D341Med (cell line): ENCODE results near the gene ZNF488.
A peak's percentile ranks its signal among the peaks of the same experiment; 100 is the strongest.
"Not testable (repeated sequence)": the region's sequence is repeated elsewhere in the genome, so short reads cannot be mapped to it uniquely, and the experiment has no call there.

Experiments used
- DNase-seq: peaks from one replicate; pipeline ENCODE4 v3.0.0; 2012; ENCODE audit warnings: low spot score

ZNF488 gene, protein sequence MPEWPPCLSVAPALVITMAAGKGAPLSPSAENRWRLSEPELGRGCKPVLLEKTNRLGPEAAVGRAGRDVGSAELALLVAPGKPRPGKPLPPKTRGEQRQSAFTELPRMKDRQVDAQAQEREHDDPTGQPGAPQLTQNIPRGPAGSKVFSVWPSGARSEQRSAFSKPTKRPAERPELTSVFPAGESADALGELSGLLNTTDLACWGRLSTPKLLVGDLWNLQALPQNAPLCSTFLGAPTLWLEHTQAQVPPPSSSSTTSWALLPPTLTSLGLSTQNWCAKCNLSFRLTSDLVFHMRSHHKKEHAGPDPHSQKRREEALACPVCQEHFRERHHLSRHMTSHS

DNA sequence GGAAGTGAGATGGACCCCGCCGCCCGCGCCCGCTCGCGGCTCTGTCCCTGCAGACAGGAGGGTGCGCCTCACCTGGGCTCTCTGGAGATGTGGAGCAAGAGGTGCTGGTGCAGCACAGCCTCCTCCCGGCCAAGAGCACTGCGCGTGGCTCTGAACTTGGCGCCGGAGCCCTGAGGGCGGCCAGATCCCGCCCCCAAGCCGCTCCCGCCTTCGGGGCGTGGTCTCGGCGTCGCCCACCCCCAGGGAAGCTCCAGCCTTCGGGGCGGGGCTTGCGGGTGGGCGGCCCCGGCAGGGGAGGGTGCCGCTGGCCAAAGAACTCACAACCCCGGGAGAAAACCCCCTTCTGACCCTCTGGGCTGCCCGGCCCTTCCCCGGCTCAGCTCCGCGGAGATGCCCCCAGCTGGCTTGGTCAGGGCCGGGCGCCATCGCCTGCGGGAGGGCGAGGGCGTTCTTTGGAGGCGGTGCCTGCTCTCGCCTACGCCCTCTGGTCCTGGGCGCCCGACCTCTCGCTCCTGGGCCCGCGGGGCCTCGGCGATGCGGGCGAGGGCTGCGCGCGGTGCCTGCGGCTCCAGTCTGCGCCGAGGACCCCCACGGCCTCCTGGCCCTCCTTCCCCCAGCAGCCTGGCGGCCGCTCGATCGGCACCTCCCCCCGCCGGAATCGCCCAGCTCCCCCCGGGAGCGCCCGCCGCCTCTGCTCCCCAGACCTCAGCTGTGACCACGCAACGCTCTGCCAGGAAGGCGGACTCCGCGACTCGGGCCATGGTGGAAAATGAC lies at the start of gene ZNF488:
Gene ZNF488, minus strand, starts transcription at position 146 of the 774 bp plus-strand sequence. CDS start 15,464 bp downstream, outside the sequence.
- DNase-seq: peak; percentile 99

DNA sequence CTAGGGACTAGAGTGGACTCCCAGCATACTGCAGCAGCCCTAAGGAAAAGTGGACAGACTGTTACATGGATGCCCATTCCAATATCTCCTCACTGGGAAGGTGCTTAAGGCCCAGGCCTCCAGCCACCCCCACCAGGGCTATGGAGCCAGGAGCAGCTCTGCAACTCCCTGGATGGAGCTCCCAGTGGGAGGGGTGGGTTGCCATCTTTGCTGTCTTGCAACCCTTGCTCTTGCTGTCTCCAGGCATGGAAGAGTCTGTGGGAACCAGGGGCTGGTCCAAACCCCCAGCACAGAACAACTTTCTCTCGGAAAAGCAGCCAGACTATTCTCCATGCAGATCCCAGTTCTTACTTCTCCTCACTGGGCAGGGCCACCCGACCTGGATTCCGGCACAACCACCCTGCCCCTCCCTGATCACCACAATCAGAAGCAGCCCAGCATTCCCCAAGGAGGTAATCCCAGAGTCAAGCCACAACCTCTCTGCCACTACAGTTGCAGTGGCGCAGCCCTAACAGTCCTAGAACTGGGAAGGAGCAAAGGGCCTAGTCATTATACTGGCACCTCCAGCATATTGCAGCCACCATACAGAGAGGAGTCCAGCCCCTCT lies 41.8 kb upstream of the ZNF488 start:
- no peak for DNase-seq

DNA sequence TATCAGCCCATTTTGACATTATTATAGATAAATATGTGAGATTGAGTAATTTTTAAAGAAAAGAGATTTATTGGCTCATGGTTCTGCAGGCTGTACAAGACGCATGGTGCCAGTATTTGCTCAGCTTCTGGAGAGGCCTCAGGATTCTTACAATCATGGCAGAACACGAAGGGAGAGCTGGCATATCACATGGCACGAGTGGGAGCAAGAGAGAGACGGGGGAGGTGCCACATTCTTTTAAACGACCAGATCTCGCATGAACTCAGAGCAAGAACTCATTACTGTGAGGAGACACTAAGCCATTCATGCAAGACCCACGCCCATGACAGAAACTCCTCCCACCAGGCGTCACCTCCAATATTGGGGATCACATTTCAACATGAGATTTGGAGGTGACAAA lies 40.1 kb upstream of the ZNF488 start:
- DNase-seq: no peak

DNA sequence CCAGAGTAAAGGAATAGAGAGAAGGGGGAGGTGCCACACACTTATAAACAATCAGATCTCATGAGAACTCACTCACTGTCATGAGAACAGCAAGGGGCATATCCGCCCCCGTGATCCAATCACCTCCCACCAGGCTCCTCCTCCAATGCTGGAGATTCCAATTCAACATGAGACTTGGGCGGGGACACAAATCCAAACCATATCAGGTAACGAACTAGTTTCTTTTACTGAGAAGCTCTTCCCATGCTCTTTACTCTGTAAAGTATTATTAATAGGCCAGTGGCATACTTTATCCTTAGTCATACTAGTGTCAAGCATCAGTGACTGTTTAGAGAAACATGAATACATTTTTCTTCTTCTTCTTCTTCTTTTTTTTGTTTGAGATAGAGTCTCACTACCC lies 39.4 kb upstream of the ZNF488 start:
- no peak for DNase-seq

DNA sequence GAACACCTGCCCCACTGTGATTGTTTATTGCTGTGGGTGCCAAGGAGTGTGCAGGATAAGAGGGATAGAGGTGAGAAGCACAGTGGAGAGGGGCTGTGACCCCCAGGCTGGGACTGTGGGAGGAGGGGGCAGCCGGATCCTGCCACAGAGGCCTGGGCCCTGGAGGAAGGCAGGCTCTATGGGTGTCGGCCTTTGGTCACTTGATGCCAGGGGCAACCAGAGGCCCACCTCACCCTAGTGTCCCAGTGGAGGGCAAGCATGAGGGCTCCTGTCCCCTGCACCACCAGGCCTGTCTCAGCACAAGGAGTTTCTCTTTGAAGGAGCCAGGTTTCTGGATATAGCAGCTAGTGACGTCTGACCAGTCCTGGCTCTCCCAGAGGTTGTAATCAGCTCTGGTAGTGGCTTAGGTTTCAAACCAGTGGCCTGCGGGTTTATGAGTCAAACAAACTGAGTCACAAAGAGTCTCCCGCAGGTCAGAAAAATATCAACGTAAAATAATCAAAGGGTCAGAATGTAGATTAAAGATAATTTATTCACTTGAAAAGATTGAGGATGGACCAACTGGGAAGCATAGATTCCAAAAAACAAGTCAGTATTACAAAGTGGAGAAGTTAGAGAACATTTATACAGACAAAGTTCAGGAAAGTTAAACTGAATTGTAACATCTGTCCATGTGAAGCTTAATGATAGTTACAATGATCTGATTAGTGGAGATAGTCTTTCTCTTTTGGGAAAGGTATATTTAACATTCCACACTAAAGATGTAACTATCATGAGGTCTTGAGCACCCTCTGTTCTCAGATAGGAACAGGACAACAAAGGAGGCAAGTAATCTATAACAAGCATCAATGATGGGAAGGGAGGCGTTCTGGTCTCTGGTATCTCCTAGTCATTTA lies 37.2 kb upstream of the ZNF488 start:
- DNase-seq: no peak

DNA sequence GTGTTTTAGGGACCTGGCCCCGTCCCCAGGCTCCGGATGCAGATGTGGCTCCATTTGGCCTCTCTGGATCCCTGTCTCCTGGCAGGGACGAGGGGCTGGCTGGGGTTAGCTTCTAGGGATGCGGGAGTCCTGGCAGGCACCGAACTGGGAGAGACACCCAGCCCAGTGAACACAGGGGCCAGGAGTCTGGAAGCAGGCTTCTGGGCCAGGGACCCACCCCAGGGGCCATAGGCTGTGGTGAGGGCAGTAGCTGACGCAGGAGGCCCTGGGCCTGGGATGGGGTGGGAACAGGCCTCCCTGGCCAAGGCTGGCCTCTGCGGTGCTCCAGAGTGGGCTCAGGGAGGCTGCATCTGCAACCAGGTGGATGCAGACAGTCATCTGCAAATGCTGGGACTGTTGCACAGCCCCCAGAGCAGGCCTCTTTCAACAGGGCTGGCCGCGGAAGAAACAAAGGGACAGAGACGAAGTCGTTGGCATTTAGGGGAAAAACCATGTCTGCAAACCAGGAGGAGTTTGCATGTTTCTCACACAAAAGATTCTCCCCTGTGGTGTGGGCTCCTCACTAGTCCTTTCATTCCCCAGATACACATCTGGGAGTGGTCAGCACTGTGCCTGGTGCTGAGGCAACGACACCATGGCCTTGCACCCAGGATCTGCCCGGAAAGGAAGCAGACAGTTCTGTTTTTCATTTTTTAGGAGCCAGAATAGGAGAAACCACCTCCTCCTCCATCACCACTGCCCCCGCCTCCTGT lies 36.4 kb upstream of the ZNF488 start:
- peak; percentile 25 for DNase-seq

DNA sequence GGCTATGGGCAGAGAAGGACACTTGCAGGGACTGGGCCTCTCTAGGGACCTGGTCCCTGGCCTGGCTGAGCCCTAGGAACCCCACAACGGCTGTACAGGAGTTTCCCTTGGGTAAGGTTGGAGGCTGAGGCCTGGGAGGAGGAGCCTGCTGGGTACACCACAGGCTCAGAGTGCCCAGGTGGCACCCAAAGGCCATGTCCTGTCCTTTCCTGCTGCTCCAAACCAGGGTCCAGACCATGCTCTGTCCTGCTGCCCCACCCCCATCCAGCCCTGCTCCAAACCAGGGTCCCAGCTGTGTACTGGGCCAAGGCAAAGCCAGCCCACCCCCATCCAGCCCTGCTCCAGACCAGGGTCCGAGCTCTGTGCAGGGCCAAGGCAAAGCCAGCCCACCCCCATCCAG lies 35.3 kb upstream of the ZNF488 start:
- no peak for DNase-seq

DNA sequence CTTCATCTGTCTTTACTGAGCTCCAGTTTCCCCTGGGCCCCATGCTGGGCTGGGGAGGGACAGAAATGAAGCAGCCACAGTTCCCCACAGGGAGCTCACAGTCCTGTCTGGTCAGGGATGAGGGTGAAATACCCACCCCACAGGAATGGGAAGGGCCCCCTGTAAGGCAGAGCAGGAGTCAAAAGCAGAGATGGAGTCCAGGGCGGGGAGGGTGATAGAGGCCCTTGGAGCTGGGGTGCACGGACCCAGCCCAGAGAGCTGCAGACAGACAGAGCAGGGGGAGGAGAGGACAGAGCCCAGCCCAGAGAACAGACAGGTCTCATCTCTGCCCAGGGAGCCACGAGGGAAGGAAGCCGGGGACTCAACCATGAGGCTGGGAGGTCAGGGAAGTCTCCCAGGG lies 34.9 kb upstream of the ZNF488 start:
- DNase-seq: peak; percentile 25

DNA sequence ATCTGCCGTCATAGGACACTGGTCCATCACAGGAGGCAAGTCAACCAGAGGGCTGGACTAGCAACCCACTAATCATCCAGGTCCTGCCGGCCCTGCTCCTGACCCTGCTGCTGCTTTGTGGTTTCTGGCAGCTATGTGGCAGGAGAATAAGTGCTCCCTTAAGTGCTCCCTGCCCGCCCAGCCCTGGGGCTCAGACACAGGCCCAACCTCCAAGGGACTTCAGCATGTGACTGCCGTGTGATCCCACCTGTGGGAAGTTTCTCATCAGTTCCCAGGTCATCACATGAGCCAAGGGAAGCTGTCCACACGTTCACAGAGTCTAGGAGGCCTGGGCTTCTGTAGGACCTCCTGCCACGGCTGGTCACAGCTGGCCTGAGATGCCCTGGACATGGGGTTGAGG lies 34.2 kb upstream of the ZNF488 start:
- no peak for DNase-seq

DNA sequence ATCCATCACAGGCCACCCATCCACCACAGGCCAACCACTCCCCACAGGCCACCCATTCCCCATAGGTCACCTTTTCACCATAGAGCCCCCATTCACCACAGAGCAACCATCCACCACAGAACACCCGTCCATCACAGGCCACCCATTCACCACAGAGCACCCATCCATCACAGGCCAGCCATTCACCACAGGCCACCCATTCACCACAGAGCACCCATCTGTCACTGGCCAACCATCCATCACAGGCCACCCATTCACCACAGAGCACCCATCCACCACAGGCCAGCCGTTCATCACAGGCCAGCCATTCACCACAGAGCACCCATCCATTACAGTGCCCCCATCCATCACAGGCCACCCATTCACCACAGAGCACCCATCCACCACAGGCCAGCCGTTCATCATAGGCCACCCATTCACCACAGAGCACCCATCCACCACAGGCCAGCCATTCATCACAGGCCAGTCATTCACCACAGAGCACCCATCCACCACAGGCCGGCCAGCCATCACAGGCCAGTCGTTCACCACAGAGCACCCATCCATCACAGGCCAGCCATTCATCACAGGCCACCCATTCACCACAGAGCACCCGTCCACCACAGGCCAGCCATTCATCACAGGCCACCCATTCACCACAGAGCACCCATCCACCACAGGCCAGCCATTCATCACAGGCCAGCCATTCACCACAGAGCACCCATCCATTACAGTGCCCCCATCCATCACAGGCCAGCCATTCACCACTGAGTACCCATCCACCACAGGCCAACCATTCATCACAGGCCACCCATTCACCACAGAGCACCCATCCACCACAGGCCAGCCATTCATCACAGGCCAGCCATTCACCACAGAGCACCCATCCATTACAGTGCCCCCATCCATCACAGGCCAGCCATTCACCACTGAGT lies 32.5 kb upstream of the ZNF488 start:
- DNase-seq: not testable (repeated sequence)

DNA sequence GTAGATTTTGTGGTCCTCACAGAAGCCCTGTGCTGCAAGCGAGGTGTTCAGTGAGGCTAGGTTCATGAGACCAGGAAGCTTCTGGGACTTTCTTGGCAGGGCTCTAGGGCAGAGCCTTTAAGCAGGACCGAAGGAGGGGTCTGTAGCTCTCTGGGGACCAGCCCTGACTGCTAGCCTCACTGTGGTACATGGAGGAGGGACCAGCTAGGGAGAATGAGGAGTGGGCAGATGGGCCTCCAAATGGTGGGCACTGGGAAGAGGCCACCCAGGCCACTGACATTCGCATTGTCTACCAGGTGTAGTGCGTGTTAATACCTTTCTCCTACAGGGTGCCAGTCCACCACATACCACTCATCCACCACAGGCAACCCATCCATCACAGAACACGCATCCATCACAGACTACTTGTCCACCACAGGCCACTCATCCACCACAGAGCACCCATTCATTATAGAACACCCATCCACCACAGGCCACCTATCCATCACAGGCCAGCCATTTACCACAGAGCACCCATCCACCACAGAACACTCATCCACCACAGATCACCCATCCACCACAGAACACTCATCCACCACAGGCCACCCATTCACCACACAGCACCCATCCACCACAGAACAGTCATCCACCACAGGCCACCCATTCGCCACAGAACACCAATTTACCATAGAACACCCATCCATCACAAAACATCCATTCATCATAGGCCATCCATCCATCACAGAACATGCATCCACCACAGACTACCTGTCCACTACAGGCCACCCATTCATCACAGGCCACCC lies 31.6 kb upstream of the ZNF488 start:
- DNase-seq: no peak

DNA sequence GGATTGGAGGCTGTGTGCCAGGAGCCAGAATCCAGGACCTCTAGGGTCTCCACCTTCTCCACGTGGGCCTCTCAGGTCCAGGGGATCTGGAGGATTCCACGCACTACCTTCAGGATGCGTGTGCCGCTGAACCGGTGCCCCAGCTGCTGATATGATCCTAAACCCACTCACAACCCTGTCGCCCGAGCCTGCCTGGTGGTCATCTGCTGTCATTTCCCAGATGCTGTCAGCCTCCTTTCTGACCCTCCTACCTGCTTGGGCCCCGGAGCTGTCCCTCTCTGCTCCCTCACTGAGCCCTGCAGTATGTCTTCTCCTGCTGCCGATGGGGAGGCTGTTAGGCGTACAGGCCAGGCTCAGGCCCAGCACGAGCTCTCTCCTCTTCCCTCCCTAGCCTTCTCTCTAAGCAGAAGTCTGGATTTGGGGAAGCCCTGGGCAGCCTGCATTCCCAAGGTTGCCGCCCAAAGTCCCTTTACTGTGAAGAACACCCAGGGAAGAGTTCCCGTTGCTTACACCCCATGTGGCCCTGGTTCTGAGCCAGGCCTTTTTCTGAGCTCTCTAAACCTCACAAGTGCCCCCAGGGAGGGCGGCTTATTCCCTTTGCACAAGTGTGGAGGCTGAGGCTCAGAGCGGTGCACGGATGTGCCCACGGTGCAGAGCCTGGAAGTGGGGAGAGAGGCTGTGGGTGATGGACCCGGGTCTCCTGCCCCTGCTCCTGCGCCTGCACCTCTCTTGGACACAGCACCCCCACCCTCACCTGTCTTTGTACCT lies 30.8 kb upstream of the ZNF488 start:
- DNase-seq: no peak

DNA sequence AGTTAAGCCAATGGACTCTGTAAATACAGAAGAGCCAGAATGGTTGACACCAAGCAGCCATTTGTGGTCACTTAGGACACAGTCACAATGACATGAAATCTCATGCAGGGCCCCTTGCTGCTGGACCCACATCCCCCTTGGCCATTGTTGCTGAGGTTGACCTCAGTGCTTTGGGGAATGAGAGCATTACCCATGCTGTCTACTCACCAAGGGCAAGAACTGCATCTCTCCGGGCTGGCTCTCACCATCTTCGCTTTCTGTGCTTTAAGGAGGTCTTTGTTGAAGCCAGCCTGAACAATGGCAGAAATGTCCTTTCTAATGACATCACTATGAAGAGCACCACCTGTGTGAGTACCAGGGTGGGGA lies 30.1 kb upstream of the ZNF488 start:
- no peak for DNase-seq

DNA sequence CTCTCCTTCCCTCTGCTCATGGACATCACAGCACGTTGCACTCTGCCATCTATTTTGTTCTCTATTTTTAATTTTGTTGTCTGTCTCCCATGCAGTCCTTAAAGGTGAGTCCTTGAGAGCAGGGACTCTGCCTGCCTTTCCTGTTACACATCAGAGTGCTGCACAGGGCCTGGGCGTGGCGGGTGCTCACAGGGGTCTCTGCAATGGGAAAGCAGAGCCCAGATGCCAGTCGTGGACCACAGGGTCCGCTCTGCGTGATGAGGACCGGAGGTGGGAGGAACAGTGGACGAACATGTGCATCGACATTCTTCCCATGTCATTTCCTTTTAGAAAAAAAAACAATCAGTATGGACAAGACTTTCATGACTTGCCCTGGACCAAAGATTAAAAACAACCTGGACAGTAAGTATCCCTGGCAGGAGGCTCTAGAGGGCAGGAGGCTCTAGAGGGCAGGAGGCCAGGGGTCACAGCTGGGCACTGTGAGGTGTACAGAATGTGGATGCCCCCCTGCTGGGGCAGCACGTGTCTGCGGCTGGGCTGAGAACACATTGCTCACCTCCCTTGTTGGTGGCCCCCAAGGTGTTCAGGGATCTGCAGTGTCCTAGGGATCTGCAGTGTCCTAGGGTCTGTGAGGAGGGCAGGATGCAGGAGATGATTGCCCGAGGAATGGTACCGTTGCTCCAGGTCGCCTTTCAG lies 29.6 kb upstream of the ZNF488 start:
- DNase-seq: peak; percentile 20

DNA sequence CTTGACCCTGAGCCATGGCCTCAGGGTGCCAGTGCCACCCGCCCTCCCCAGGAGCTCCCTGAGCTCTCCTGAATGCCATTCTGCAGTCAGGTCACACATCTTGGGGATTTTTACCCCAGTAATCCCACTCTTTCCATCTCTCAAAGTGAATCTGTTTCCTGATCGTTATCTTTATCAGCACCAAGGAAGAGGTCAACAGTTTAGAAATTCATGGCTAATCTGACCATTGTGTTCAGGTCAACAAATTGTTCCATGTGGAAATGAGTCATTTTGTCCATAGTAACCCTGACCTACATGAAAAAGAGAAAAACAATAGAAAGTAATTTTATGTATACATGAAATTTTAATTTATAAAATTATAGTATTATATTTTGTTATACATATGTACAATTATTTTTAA lies 28.8 kb upstream of the ZNF488 start:
- DNase-seq: no peak

DNA sequence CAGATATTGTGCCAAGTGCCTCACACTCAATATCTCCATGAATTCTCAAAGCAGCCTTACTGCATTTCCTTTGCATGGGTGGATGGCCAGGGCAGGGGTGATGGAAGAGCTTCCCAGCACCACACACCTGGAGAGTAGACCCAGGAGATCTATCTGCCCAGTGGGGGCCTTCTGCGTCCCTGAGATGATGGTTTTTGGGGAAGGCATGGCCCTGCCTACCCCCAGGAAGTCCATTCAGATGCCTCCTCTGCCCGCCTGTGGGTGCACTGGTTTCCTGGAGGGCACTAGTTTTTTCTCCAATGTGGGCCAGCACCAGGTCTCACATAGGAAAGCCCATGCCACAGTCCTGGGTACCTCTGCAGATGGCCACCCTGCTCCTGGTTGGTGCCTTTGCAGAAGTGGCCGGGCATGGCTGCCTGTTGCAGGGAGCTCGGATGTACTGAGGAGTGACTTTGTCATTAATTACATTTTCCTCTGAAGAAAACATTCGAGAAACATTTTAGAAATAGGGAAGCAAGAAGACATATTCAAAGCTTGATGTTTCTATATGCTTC lies 28.2 kb upstream of the ZNF488 start:
- DNase-seq: peak; percentile 13

DNA sequence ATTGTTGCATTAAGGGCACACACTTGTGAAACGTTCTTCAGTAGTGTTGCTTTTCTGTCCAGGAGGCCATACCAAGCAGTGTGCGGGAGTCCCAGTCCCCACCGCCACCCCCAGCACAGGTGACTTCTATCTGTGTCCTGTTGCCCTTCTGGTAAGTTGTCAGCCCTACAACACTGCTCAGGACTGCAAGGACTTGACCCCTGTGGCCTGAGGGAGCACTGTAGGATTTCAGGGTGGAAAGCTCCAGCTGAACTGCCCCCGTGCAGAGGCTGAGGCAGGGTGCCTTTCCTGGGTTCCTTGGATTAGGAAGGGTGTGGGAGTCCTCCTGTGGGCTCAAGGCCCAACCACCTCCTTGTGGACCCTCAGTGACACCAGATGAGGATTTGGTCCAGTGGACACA lies 26.8 kb upstream of the ZNF488 start:
- no peak for DNase-seq

DNA sequence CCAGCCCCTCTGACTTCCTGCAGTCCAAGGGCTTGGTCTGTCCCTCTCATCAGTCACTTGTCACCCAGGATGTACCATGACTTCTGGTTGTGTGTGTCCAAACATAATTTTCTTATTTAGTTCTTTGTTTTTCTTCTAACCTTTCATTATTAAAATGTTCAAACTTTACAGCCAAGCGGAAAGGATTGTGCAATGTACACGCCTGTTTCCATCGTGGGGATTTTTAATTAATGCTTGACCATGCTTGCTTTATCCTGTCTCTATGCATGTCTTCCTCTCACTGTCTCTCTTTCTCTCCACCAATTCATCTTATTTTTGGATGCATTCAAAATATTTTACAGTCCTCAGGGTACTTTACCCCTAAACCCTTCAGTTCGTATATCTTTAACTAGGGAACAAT lies 26.2 kb upstream of the ZNF488 start:
- no peak for DNase-seq
